ENCODE measurements around the gene OR52E5.

Gene OR52E5

DNA sequence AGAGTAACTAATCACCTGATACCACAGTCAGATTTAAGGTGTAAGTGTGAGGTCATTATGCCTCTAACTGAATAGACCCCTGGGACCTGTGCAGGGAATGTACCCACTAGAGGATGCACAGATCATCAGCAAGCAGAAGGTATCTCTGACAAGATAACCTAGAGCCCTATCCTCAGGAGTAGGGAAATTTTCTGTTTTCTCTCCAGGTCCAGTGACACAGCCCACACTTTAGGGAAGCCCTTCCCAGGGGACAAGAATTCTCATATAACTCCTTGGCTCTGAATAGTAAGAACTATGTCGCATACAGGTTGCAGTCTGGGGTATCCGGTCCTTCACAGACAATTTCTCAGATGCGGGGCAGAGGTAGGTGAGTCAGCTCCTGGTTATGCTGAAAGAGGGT is at the start of gene OR52E5:
OR52E5 (plus strand) TSS at position 301 of the 400 bp plus-strand sequence. CDS start 7,569 bp downstream, outside the sequence.
- DNase-seq, result no peak

DNA sequence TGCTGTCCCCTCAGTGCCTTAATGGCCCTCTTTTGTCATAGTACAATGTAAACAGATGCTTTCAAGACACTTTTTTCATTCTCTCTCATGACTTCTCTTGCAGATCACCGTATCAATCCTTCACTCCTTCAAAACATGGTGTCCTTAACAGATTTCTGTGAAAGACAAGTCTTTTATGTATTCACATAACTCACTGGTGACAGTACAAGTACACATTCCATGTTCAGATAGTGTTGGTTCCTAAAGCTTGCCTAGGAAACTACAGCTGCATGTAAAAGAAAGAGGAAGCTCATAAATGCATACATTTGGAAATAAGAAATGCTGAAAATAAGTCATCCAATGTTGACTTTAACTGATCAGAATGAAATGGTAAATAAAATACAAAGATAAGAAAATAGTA is 46.3 kb upstream of the OR52E5 start:
- DNase-seq, result no peak

DNA sequence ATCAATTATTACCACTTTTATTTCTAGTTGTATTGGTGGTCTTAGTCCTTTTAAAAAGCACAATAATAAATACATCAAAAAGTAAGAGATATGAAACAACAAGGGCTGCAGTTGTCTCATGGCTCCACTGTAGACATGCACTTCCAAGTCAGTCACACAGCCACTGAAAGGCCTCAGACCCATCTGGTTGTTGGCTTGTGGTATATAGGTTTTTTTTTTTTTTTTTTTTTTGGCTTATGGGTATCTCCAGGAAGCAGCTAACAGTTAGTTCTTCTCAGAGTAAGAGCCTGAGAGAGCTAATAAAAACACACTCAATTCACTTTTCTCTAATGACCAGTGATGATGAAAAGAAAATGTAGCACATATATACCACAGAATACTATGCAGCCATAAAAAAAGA is 45.3 kb upstream of the OR52E5 start:
- DNase-seq, result no peak

DNA sequence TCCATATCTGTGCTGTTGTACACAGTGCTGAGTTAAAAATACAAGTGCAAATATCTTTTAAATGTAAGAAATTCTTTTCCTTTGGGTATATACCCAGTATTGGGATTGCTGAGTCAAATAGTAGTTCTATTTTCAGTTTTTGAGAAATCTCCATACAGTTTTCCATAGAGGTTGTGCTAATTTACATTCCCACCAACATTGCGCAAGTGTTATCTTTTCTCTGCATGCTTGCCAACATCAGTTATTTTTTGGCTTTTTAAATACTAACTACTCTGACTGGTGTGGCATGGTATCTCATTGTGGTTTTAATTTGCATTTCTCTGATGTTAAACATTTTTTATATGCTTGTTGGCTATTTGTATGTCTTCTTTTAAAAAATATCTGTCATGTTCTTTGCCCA is 42.0 kb upstream of the OR52E5 start:
- DNase-seq, result no peak

DNA sequence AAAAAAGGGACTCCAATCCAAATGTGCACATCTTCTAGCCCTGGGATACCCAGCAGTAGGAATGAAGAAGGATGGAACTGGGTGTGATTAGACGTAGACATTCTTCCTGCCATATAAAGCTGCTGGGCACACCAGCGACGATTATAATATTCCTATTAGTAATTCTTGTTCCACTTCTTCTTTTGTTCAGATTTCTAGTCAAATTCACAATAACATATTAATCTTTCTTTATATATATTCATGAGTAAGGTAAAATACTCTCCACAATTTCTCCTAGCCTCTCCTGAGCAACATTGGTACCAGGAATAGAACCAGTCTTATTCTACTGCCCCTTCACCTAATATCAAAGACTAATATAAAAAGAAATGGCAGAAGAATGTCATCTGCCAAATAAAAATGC is 35.4 kb upstream of the OR52E5 start, which contains the start of gene OR52E8:
OR52E8 (minus strand) TSS at position 101 of the 400 bp plus-strand sequence; CDS start at position 101, 0 bp downstream.
- no peak for DNase-seq

DNA sequence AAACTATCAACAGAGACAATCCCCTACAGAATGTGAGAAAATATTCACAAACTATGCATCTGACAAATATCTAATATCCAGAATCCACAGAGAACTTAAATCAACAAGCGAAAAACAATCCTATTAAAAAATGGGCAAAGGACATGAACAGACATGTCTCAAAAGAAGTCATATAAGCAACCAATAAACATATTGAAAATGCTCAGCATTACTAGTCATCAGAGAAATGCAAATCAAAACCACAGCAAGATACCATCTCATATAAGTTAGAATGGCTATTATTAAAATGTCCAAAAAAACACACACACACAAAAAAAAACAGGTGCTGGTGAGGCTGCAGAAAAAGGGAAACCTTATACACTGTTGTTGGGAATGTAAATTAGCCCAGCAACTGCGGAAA is 27.2 kb upstream of the OR52E5 start:
- DNase-seq, result no peak

DNA sequence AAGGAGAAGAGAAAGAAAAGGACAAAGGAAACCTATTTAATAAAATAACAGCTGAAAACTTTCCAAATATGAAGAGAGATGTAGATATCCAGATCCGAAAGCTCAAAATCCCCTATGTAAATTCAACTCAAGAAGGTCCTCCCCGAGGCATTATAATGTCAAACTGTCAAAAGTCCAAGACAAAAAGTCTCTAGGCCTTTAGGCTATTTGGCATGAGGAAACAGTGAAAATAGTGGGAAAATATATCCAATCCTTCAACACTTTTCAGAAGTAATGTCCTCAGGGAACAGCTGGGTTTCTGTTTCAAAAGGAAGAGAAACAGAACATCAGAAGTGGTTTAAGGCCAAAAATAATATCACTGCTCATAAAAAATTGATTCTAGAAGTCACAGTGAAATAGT is 14.4 kb upstream of the OR52E5 start:
- DNase-seq, result no peak

DNA sequence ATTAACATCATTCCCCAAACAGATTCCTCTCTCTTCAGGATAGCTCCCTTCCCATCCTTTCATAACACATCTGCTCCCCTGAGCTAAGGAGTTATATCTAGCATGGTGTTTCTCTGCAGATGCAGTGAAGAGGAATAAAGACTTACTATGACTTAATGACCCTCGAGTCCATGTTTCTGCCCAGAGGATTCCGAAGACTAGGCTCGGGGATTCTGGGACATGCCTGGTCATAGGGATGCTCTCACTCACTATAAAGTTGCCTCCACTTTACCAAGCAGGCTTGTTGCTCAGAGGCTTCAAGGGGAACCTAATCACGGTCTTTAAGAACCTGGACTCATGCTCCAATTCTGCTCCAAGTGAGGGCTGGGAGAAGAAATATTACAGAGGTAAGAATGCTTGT is 12.7 kb upstream of the OR52E5 start, which contains the start of gene OR52E4:
OR52E4 (plus strand) TSS at position 301 of the 400 bp plus-strand sequence. CDS start 3,664 bp downstream, outside the sequence.
- DNase-seq, result no peak

DNA sequence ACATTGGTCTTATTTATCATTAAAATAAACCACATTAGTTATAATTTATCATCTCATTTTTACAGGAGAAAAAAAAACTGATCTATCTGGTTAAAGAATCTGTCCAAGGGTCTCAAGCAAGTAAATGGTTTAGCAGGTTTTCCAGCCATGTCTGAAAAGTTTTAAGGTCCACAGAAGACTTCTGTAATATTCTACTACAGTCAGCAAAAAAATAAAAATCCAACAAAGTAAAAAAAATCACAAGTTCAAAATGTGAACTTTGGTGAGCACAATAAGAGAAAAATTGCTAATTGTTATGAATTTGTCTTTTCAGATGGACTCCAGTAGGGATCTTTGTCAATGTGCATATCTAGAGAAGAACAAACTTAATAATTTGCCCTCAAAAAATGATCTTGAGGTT is 11.3 kb upstream of the OR52E5 start:
- DNase-seq, result no peak

DNA sequence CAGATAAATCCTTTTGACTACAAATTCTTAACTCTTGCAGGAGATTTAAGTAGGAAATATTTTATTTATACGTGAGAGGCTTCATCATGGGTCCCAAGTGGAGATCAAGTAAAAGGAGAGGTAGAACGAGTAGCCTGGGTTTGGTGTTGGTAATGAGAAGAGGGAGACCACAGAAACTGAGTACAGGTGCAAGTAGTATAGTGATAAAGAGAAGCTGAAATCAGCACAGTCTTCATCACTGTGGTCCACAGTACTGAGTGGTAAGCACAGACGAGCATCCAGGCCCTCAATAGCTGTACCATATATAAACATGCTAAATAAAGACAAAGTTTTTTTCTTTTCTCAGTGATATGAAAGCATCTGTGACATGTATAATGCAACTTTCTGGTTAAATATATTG is 5.8 kb upstream of the OR52E5 start:
- no peak for DNase-seq

DNA sequence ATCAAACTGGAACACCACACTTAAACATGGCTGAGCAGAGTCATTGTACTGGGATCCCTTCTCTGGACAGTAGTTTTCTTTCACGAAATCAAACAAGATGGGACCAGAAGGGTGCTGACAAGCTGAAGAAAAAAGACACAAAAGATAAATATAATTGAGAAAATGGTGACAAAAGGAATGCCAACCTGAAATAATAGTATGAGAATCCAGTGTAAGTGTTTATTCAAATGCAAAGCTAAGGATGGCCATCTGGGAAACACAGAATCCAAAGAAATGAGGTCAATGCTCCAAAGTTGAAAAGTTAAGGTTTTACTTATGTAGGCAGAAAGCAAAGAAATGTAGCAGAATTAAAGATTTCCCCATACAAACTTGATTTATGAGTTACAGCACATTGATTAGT is 5.3 kb upstream of the OR52E5 start:
- no peak for DNase-seq

DNA sequence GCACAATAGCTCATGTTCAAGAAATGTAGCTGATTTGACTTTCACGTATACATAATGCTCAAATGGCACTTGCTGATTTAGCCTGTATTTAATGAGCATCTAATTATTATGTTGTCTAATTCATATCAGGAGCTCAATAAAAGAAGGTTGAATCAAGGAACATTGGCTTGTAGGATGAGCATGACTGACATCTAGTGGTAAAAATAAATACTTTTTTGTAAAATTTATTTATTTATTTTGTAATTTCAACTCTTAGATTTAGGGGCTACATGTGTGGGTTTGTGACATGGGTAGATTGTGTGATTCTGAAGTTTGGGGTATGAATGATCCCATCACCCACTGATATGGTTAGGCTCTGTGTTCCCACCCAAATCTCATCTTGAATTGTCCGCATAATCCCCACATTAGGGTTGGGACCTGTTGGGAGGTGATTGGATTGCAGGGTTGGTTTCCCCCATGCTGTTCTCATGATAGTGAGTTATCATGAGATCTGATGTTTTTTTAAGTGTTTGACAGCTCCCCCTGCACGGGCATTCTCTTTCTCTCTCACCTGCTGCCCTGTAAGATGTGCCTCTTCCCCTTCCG is 1.7 kb upstream of the OR52E5 start:
- DNase-seq, result peak; percentile 8

DNA sequence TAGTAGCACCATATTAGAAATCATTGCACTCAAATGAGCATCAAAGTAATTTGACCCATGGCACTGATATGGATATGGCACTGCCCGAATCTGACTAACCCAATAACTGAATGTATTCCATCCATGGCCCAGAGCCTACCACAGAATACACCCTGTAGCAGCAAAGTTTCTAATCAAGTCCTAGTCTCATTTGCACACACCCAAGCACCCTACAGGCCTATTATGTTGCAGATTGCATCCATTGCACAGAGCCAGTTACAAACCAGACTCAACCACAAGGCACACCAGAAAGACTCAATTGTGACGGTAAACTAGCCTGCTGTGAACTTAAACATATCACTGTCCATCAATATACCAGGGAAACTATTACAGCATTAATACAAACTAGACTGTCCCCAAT is 6.5 kb downstream of the OR52E5 start:
- DNase-seq, result no peak

DNA sequence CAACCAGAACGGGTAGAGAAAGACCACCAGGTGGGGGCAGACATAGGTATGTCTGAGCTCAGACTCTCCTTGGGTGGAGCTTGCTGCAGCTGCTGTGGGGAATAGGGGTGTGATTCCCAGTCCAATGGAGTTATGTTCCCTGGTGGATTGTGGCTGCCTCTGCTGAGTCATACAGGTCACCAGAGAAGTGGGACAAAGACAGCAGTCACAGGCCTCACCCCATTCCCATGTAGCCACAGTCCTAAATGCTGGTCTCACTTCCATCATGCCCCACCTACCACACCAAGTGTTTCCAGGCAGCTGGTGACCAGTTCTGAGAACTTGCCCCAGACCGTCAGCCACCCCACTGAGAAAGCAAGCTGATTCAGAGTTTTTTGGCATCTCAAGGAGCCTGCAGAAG is 17.5 kb downstream of the OR52E5 start:
- DNase-seq, result no peak

DNA sequence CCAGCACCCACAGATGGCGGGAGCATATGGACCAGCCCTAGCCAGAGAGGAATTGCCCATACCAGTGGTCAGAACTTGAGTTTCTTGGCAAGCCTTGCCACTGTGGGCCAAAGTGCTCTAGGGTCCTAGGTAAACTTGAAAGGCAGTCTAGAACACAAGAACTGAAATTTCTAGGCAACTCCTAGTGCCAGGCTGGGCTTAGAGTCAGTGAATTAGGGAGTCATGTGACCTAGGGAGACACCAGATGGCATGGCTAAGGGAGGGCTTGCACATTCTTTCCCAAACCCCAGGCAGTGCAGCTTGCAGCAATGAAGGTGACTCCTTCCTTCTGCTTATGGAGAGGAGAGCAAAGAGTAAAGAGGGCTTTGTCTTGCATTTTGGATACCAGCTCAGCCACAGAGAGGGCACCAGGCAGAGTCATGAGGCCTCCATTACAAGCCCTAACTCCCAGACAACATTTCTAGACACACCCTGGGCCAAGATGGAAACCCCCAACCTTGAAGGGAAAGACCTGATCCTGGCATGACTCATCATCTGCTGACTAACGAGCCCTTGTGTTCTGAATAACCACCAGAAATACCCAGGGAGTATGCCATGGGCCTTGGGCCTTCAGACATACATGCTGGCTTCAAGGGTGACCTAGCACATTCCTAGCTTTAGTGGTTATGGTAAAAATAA is 29.9 kb downstream of the OR52E5 start:
- peak; percentile 47 for DNase-seq

DNA sequence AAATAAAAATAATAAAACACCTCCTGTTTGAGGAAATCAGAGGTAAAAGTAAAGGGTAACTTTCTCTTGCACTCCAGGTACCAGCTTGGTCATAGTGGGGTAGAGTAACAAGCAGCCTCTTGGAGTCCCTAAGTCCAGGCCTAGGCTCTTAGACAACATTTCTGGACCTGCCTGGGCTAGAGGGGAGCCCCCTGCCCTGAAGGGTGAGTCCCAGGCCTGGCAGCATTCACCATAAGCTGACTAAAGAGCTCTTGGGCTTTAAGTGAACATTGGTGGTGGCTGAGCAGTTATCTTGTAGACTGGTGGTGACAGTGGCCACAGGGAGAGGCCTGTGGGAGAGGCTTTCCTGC is 30.4 kb downstream of the OR52E5 start:
- no peak for DNase-seq

DNA sequence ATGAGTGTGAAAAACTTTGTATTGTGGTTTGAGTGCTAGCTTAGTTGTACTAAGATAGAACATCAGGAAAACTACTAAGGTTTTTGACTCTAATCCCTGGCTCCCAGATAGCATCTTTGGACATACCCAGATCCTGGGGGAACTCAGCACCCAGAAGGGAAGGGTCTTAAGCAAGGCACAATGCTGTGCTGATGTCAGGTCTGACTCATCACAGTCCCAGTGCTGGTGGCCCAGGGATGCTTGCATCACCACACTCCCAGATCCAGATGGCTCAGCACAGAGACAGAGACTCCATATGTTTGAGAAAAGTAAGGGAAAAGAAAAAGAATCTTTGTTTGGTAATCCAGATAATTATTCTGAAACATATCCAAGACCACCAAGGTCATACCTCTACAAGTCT is 30.8 kb downstream of the OR52E5 start:
- DNase-seq, result no peak

DNA sequence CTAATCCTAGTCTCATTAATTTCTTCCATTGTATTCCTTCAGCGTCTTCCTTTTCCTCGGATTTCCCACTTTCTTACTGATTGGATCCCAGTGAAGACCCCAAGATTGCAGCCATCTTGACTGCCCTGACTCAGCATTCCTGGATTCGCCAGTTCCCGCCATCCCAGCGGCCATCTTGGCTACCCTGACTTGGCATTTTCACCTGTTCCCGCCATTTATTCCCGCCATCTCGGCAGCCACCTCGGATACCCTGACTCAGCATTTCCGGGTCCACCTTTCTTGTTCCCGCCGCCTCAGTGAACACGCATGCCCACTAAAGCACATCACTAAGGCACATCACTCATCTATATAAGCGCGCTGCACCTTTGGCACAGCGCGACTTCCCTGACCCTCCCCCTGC is 35.3 kb downstream of the OR52E5 start:
- DNase-seq, result no peak

DNA sequence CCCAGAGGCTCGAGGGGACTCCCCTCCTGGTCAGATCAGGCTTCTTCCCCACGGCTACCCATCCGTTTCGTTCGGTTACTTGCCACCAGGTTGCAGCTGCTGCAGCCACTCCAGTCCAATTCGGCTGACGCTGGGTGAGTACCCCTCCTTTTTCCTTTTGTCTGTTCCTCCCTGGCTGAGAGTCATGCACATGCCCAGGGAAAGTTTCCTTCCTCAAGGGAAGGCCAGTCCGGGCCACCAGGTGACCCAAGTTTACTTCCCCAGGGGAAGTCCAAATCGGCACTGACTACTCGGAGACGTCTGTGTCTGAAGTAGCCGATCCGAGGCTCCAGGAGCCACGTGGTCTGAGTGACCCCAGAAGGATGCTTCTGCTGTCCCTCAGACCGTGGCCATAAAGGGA is 35.8 kb downstream of the OR52E5 start:
- no peak for DNase-seq

DNA sequence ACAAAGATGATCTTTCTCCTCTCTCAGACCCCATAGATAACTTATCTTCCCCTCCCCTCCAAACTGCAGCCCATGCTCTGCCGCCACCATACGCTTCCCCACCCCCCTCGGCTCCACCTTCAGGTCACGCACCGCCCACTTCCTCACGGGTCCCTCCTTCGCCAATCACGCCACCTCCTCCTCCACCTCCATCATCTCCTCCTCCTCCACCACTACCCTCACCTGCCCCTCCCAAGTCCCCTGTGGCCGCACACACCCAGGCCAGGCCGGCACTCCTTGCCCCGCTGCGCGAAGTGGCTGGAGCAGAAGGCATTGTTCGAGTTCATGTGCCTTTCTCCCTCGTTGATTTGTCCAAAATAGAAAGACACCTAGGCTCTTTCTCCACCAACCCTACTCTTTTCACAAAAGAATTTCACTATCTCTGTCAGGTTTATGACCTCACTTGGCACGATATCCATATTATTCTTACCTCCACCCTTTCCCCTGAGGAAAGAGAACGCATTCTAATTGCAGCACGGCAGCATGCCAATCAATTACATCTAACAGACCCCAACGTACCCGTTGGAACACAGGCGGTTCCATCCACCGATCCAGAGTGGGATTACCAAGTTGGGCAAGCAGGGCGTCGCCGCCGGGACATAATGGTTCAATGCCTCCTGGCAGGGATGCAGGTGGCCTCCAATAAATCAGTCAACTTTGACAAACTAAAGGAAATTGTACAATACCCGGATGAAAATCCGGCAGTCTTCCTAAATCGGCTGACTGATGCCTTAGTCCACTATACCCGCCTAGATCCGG is 36.8 kb downstream of the OR52E5 start:
- DNase-seq, result no peak

DNA sequence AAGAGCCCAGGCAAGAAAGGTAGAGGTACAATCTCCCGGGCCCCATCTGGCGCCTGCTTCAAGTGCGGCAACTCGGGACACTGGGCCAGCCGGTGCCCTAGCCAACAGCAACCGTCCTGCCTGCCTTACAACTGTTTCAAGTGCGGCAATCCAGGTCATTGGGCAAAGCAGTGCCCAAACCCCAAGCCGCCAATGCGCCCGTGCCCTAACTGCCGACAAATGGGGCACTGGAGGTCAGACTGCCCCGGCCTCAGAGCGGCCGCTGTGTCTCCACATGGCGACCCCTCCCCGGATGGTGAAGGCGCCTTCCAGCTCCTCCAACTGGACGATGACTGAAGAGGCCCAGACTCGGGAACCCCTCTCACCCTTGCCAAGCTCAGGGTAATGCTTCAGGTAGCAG is 37.6 kb downstream of the OR52E5 start:
- no peak for DNase-seq

DNA sequence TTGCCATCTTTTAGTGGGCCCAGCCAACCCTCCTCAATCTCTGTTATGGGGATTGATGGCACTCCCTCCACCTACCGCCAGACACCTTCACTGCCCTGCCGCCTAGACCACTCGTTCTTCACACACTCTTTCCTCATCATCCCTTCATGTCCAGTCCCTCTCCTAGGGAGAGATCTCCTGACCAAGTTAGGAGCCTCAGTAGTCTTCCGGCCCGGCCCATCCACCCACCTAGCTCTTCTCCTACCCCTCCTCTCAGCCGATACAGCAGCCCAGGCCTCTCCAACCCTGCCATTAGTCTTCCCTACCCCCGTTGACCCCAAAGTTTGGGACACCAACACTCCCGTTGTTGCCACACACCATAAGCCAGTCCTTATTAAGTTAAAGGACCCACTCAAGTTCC is 38.1 kb downstream of the OR52E5 start:
- DNase-seq, result no peak

DNA sequence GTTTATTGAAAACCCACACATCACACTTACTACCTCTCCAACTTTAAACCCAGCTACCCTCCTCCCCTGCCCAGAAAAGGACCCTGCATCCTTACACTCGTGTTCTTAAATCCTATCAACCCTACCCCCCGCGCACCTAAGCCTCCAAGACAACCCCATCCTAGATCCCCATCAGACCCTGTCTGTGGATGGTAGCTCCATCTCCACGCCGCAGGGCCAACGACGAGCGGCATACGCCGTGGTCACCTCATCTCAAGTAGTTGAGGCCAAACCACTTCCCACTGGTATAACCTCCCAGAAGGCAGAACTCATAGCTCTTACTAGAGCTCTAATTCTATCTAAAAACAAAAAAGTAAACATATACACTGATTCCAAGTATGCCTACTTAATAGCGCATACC is 39.7 kb downstream of the OR52E5 start:
- no peak for DNase-seq

DNA sequence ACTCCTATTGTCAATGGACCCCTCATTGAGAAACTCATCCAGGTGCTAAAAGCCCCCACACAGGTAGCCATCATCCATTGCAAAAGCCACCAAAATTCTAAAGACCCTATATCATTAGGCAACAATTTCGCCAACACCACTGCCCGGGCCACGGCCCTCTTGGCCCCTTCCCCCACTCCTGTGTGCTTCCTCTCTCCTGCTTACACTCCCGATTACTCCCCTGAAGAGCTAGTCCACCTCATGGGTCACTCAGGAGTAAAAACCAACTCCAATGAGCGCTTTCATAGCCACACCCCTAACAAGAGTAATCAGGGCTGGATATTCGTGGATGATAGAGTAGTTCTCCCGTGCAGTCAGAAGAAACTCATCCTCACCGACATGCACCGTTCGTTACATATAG is 40.1 kb downstream of the OR52E5 start:
- no peak for DNase-seq
